ENCODE measurements around the gene ZNF333. TPM values are rescaled to one million over a fixed set of nuclear protein-coding genes. Genes with fewer than 3 reads are reported as not detected.

ZNF333 gene
- polyA plus RNA-seq, 1 experiment, result 16.4 TPM

DNA sequence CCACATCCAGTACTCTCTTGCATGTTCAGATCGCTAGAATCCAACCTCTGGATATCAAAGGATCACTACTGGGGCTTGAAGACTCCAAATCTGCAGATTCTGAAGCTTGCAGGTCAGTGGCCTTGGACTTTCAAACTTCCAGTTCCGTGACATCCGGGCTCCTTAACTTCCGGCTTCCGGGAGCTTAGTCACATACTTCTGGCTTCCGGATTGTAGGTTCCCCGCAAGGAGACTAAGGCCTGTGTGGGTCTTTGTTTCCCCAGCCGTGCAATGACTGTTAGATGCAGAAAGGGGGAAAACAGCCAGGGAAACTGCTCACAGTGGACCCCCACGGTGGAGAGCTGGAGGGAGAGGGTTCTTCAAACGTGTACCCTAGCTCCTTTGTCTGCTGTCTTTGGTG is 41.4 kb downstream of the ZNF333 start:
- Histone ChIP-seq H3K4me3 (ENCODE audit: low read depth, low read length) (no peak overlapping the region), H3K27me3 (ENCODE audit: control insufficient read depth, insufficient read depth, low read length) (no peaks in the 10 kb centered on the region), H3K36me3 (ENCODE audit: control insufficient read depth, insufficient read depth, low read length) (no peaks in the 10 kb centered on the region)
- no peak for DNase-seq (ENCODE audit: low read depth)
- CTCF ChIA-PET, result no interaction called here
- TF ChIP-seq, protein P1, sequence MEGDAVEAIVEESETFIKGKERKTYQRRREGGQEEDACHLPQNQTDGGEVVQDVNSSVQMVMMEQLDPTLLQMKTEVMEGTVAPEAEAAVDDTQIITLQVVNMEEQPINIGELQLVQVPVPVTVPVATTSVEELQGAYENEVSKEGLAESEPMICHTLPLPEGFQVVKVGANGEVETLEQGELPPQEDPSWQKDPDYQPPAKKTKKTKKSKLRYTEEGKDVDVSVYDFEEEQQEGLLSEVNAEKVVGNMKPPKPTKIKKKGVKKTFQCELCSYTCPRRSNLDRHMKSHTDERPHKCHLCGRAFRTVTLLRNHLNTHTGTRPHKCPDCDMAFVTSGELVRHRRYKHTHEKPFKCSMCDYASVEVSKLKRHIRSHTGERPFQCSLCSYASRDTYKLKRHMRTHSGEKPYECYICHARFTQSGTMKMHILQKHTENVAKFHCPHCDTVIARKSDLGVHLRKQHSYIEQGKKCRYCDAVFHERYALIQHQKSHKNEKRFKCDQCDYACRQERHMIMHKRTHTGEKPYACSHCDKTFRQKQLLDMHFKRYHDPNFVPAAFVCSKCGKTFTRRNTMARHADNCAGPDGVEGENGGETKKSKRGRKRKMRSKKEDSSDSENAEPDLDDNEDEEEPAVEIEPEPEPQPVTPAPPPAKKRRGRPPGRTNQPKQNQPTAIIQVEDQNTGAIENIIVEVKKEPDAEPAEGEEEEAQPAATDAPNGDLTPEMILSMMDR (IDR thresholded peaks at IDR 0.05; ENCODE audit: insufficient read depth, low read depth, low read length), result no peak
- POLR2A ChIA-PET, result no interaction called here

DNA sequence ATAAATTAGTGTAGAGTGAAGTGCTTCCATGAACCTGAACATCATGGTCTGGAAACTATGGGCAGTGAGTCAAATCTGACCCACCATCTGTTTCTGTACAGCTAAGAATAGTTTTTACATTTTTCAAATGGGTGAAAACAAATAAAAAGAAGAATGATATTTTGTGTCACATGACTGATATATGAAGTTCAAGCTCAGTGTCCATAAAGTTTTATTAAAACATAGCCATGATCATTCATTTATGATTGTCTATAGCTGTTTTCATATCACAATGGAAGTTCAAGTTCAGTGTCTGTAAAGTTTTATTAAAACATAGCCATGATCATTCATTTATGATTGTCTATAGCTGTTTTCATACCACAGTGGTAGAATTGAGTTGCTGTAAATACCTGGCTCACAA is 42.7 kb downstream of the ZNF333 start:
- ChIA-PET POLR2A (no interaction called here), CTCF (no interaction called here)
- Histone ChIP-seq H3K27me3 (ENCODE audit: control insufficient read depth, insufficient read depth, low read length) (no peaks in the 10 kb centered on the region), H3K4me3 (ENCODE audit: low read depth, low read length) (no peak overlapping the region), H3K36me3 (ENCODE audit: control insufficient read depth, insufficient read depth, low read length) (no peaks in the 10 kb centered on the region)
- TF ChIP-seq, protein P1 (IDR thresholded peaks at IDR 0.05; ENCODE audit: insufficient read depth, low read depth, low read length), result no peak
- no peak for DNase-seq (ENCODE audit: low read depth)

DNA sequence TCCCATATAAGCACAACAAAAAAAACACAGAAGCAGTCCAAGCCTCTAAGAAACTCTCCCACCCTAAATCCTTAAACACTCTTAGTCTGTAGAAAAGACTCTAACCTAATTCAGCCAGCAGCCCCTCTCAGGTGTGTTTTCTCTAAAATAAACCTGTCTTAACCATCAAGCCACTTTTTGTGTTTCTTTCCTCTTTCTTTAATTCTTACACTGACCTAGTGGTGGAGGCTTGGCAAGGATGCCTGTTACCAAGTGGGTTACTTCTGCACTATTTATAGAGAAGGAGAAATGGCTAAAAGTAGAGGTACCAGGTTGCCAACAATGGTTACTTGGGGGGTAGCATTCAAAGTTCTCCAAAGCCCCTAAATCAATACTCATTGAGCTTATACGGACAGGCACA is 43.7 kb downstream of the ZNF333 start:
- POLR2A ChIA-PET, result no interaction called here
- TF ChIP-seq, protein P1 (IDR thresholded peaks at IDR 0.05; ENCODE audit: insufficient read depth, low read depth, low read length), result no peak
- DNase-seq (ENCODE audit: low read depth), result no peak
- CTCF ChIA-PET, result no interaction called here
- Histone ChIP-seq H3K36me3 (ENCODE audit: control insufficient read depth, insufficient read depth, low read length) (no peaks in the 10 kb centered on the region), H3K27me3 (ENCODE audit: control insufficient read depth, insufficient read depth, low read length) (no peaks in the 10 kb centered on the region), H3K4me3 (ENCODE audit: low read depth, low read length) (no peak overlapping the region)

DNA sequence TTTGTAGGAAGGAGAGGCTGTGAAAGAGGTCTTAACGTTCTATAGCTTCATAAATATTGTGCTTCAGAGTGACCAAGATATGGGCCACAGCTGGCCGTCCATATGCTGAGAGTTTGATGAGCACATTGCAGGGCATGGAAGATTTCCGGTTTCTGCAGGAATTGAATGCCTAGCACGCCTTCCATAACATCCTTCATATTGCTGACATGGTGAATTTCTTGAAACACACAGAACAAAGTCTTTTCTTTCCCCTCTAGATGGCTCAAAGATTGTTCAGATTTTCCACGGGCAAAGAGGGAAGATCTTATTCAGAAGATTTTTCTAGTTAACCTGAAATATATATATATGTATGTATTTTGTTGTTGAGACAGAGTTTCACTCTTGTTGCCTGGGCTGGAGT is 46.1 kb downstream of the ZNF333 start:
- no peak overlapping the region for H3K4me3 ChIP-seq (ENCODE audit: low read depth, low read length)
- TF ChIP-seq, protein P1 (IDR thresholded peaks at IDR 0.05; ENCODE audit: insufficient read depth, low read depth, low read length), result no peak
- no peaks in the 10 kb centered on the region for H3K36me3 ChIP-seq (ENCODE audit: control insufficient read depth, insufficient read depth, low read length)
- DNase-seq (ENCODE audit: low read depth), result no peak
- no peaks in the 10 kb centered on the region for H3K27me3 ChIP-seq (ENCODE audit: control insufficient read depth, insufficient read depth, low read length)
- ChIA-PET CTCF (no interaction called here), POLR2A (no interaction called here)

DNA sequence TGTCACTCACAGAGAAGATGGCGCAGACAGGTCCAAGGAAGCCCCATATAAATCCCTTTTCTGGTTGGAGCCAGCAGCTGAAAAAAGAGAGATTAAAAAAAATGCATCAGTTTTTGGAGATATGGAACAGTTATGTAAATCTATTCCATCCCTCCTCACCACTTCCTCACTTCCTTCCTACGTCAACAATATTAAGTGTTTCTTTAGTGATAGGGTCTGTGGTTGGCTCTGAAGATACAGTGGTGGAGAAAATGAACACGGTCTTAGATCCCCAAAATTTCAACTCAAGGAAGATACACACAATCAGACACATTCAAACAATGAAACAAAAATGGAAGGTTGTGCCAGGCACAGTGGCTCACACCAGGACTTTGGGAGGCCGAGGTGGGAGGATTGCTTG is 57.0 kb downstream of the ZNF333 start:
- POLR2A ChIA-PET, result no interaction called here
- TF ChIP-seq, protein P1 (IDR thresholded peaks at IDR 0.05; ENCODE audit: insufficient read depth, low read depth, low read length), result no peak
- CTCF ChIA-PET, result interaction anchor here (1.8 kb wide), 1 partner anchor 12 kb away, joined by 5 read pairs; no protein-coding TSS in a partner anchor
- no peak for DNase-seq (ENCODE audit: low read depth)
- H3K36me3 ChIP-seq (ENCODE audit: control insufficient read depth, insufficient read depth, low read length), result no peaks in the 10 kb centered on the region
- H3K4me3 ChIP-seq (ENCODE audit: low read depth, low read length), result no peak overlapping the region
- no peaks in the 10 kb centered on the region for H3K27me3 ChIP-seq (ENCODE audit: control insufficient read depth, insufficient read depth, low read length)

Data from BJ (cell line).